Stimulated activated naive CD4-positive, alpha-beta T cell treated with Interleukin-2 at 50 U/mL for 16 hours (primary cell): ENCODE measurements around the gene NCOA5.
A peak's percentile ranks its signal among the peaks of the same experiment; 100 is the strongest.
"Not testable (repeated sequence)": the region's sequence is repeated elsewhere in the genome, so short reads cannot be mapped to it uniquely, and the experiment has no call there.

Experiments
- DNase-seq: peaks from one replicate; lab custom pipeline; 2025; lab: John Stamatoyannopoulos, UW

NCOA5 gene

GRCh38 chr20:46091622-46092535 lies 2.1 kb upstream of the NCOA5 start:
- not testable (repeated sequence) for DNase-seq

GRCh38 chr20:46089167-46089416 lies 670 bp downstream of the NCOA5 start:
- DNase-seq, result peak; percentile 62

GRCh38 chr20:46088409-46089166 lies 1.2 kb downstream of the NCOA5 start:
- no peak for DNase-seq

- no peak for DNase-seq
Measured at GRCh38 chr20:46087161-46087560, 2.6 kb downstream of the NCOA5 start.

- no peak for DNase-seq
Measured at GRCh38 chr20:46085179-46085851, 4.4 kb downstream of the NCOA5 start.

GRCh38 chr20:46084805-46085178 lies 5.0 kb downstream of the NCOA5 start:
- no peak for DNase-seq

- DNase-seq, result no peak
Measured at GRCh38 chr20:46083531-46084061, 6.2 kb downstream of the NCOA5 start.

GRCh38 chr20:46083101-46083500 lies 6.7 kb downstream of the NCOA5 start:
- no peak for DNase-seq

- no peak for DNase-seq
Measured at GRCh38 chr20:46081074-46081473, 8.7 kb downstream of the NCOA5 start.

GRCh38 chr20:46078954-46079353 lies 10.8 kb downstream of the NCOA5 start:
- no peak for DNase-seq

GRCh38 chr20:46077642-46078305 lies 12.0 kb downstream of the NCOA5 start:
- no peak for DNase-seq

- DNase-seq, result no peak
Measured at GRCh38 chr20:46076806-46077205, 13.0 kb downstream of the NCOA5 start.

- no peak for DNase-seq
Measured at GRCh38 chr20:46074006-46074405, 15.8 kb downstream of the NCOA5 start.

GRCh38 chr20:46073443-46073842 lies 16.3 kb downstream of the NCOA5 start:
- DNase-seq, result no peak

GRCh38 chr20:46073024-46073423 lies 16.7 kb downstream of the NCOA5 start:
- no peak for DNase-seq

- DNase-seq, result no peak
Measured at GRCh38 chr20:46071573-46071972, 18.2 kb downstream of the NCOA5 start.

- no peak for DNase-seq
Measured at GRCh38 chr20:46070215-46070900, 19.4 kb downstream of the NCOA5 start.

- DNase-seq, result no peak
Measured at GRCh38 chr20:46065691-46066090, 24.1 kb downstream of the NCOA5 start.

GRCh38 chr20:46065006-46065405 lies 24.8 kb downstream of the NCOA5 start:
- no peak for DNase-seq

GRCh38 chr20:46063652-46064054 lies 26.1 kb downstream of the NCOA5 start:
- DNase-seq, result no peak

GRCh38 chr20:46063151-46063550 lies 26.6 kb downstream of the NCOA5 start:
- DNase-seq, result no peak

- no peak for DNase-seq
Measured at GRCh38 chr20:46062621-46063020, 27.1 kb downstream of the NCOA5 start.
